Measurements from ENCODE around the gene ACP5. TPM values are rescaled to one million over a fixed set of nuclear protein-coding genes. Genes with fewer than 3 reads are reported as not detected.

Gene ACP5
- total and polyA plus RNA-seq, 2 of the 8 experiments (the other 6 are each of a cell fraction or from before 2014, with no cell fraction given): 9.0 to 14.3 TPM

DNA sequence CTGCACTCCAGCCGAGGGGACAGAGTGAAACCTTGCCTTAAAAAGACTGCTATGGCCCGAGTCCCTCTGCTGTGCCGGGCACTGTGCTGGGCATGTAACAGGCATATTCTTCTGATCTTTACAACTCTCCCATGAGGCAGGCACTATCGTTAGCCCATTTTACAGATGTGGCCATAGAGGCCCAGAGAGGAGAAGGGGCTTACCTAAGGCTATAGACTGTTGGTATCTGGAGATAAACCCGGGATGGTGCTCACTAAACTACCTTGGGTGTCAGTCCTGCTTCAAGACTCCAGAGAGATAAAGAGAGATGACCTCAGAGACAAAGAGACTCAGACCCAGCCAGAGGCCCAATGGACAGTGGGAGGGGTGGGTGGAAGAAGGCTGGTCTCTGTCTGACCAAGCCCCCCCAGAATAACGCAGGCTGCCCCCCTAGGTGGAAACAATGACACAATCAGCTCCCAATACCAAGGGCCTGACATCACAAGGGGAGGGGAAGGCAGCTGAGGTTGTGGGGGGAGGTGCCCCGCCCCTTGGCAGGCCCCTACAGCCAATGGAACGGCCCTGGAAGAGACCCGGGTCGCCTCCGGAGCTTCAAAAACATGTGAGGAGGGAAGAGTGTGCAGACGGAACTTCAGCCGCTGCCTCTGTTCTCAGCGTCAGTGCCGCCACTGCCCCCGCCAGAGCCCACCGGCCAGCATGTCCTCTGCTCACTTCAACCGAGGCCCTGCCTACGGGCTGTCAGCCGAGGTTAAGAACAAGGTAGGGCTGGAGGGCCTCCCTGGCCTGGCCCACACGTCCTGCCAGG, 39.0 kb downstream of the ACP5 start, which contains the start of gene CNN1 (continued):
- peak; percentile 66; the same call in 1 of the 2 replicates for TF ChIP-seq JUND (IDR thresholded peaks at IDR 0.05; ENCODE audit: low read length)
- TF ChIP-seq GTF2F1 (IDR thresholded peaks at IDR 0.05; ENCODE audit: borderline replicate concordance, low read depth, low read length): no peak
- TF ChIP-seq SAP30 (IDR thresholded peaks at IDR 0.05; ENCODE audit: insufficient read depth, insufficient replicate concordance, low read length): no peak
- no peak for TF ChIP-seq FOSL1 (IDR thresholded peaks at IDR 0.05; ENCODE audit: insufficient read depth, low read depth, low read length)
- TF ChIP-seq KDM4A (IDR thresholded peaks at IDR 0.05; ENCODE audit: low read depth, low read length, severe bottlenecking): no peak
- TF ChIP-seq RXRA (IDR thresholded peaks at IDR 0.05; ENCODE audit: insufficient read depth, low read depth, low read length): no peak
- no peak for TF ChIP-seq EP300 (IDR thresholded peaks at IDR 0.05; ENCODE audit: borderline replicate concordance in 1 of 2, low read depth in 2 of 2, low read length in 2 of 2)
- no peak for TF ChIP-seq BACH1 (IDR thresholded peaks at IDR 0.05; ENCODE audit: low read length)
- TF ChIP-seq SUZ12 (IDR thresholded peaks at IDR 0.05; ENCODE audit: low read length): no peak
- TF ChIP-seq GABPA (IDR thresholded peaks at IDR 0.05; ENCODE audit: borderline replicate concordance, insufficient read depth, low read length): no peak
- no peak for TF ChIP-seq RFX5 (IDR thresholded peaks at IDR 0.05; ENCODE audit: borderline replicate concordance, low read depth, low read length)
- no peak for TF ChIP-seq NANOG (IDR thresholded peaks at IDR 0.05; ENCODE audit: insufficient read depth, low read depth, low read length, poor library complexity, severe bottlenecking)
- no peak for TF ChIP-seq TAF7 (optimal IDR thresholded peaks at IDR 0.05; ENCODE audit: borderline replicate concordance, low read depth, low read length)
- no peak; a peak in 1 of 4 replicates for TF ChIP-seq SIN3A (conservative IDR thresholded peaks at IDR 0.05 in 1 of 2, IDR thresholded peaks at IDR 0.05 in 1 of 2; ENCODE audit: low read depth in 1 of 2, low read length in 2 of 2)
- TF ChIP-seq TCF12 (IDR thresholded peaks at IDR 0.05; ENCODE audit: low read depth, low read length): no peak
- TF ChIP-seq YY1 (IDR thresholded peaks at IDR 0.05; ENCODE audit: low read depth, low read length): no peak
- TF ChIP-seq, protein P1, sequence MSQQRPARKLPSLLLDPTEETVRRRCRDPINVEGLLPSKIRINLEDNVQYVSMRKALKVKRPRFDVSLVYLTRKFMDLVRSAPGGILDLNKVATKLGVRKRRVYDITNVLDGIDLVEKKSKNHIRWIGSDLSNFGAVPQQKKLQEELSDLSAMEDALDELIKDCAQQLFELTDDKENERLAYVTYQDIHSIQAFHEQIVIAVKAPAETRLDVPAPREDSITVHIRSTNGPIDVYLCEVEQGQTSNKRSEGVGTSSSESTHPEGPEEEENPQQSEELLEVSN (IDR thresholded peaks at IDR 0.05): 0 out of 2 replicates have a peak, but pooled peaks have one; percentile 34
- peak in 1 of 2 experiments; percentile 48; a peak in 1 of 4 replicates for TF ChIP-seq HDAC2 (IDR thresholded peaks at IDR 0.05; ENCODE audit: borderline replicate concordance in 1 of 2, low read depth in 2 of 2, low read length in 2 of 2)
- peak; percentile 69 for TF ChIP-seq TBP (IDR thresholded peaks at IDR 0.05; ENCODE audit: low read depth, low read length)
- TF ChIP-seq RNF2 (IDR thresholded peaks at IDR 0.05; ENCODE audit: borderline replicate concordance, low read depth, low read length, missing control alignments, poor library complexity, severe bottlenecking): no peak
- TF ChIP-seq POLR2A (IDR thresholded peaks at IDR 0.05; ENCODE audit: control extremely low read depth in 1 of 2, low read depth in 2 of 2, low read length in 2 of 2): peak in 1 of 2 experiments; percentile 58; a peak in 2 of 3 replicates

All from H1 (cell line).